SW 1271 (cell line): ENCODE measurements around the gene OR8B4.
"Not testable (repeated sequence)": the region's sequence is repeated elsewhere in the genome, so short reads cannot be mapped to it uniquely, and the experiment has no call there.

Experiments used
- DNase-seq, 2 experiments: peaks; one replicate each; lab custom pipeline; 2025; lab: John Stamatoyannopoulos, UW

OR8B4 gene

DNA sequence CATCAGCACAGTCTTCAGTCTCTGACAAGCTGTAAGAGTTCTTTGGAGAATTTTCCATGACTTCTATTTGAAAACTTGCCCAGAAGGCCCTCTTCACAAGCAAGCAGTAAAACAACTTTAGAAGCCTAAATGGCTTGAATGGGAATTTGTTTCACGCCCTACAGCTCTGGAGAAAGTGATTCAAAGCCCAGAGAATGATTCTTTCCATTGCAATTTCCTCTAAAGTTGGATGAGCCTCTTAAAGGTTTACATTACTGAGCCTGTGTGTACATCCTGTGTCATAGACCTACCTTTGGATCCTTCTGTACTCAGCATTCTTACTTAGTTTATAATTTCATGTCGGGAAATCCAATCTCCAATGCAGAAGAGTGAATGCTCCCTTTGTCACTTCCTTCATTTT, 19.1 kb downstream of the OR8B4 start:
- no peak for DNase-seq

DNA sequence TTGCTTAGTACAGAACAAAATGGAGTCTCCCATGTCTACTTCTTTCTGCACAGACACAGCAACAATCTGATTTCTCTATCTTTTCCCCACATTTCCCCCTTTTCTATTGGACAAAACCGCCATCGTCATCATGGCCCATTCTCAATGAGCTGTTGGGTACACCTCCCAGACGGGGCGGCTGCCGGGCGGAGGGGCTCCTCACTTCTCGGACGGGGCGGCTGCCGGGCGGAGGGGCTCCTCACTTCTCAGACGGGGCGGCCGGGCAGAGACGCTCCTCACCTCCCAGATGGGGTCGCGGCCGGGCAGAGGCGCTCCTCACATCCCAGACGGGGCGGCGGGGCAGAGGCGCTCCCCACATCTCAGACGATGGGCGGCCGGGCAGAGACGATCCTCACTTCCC, 21.5 kb downstream of the OR8B4 start:
- DNase-seq, result not testable (repeated sequence)

DNA sequence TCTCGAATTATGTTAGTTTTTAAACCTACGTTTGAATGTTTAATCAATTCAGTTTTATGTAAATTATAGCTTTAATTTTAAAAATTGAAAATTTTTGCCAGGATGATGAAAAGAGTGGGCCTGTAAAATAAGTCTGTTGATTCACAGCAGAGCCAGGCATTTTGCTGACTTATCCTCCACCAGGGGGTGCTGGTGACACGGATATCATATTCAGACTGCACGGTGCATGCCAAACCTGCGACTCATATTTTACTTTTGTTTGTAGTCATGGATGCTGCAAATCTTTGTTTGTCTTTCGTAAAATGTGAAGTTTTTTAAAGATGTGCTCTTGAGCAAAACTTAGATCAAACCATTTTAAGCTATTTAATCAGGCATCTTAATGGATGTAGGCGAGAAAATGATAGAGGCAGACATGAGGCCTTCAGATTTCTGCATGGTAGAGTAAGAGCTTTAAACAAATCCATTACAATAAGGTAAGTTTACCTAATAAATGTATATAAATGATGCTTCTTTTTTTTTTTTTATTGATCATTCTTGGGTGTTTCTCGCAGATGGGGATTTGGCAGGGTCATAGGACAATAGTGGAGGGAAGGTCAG, 22.2 kb downstream of the OR8B4 start:
- DNase-seq, result peak; percentile 19 to 54

DNA sequence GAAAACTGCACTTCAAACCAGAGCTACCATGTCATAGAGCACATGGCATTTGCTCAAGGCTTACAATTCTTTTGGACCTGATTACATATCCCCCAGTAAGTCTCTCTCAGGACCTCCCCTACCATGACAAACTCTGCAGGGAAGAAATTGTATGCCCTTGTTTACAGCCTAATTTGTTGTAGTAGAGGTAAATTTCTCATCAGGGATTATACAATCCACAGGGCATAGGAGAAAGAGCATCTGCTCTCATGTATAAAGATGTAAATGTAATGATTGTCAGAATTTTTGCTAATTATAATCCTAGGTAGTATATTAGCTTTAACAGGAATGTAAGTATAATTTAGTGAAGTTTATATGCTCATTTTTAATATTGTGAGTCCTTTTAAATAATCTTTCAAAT, 25.7 kb downstream of the OR8B4 start, which contains the start of gene OR8B3:
OR8B3 (minus strand) TSS at position 101 of the 400 bp plus-strand sequence. CDS start 1,673 bp downstream, outside the sequence.
- no peak for DNase-seq

DNA sequence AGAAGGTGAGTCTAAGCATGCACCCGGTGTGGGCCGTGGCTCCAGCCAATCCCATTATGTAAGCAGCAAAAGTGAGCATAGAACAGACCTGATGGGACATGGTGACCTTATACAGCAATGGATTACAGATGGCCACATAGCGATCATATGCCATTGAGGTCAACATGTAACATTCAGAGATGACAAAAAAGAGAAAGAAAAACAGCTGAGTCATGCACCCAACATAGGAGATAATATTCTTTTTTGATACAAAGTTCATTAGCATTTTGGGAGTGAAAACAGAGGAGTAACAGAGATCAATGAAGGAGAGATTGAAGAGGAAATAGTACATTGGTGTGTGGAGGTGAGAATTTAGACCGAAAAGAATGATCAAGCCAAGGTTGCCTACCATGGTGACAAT, 27.8 kb downstream of the OR8B4 start:
- not testable (repeated sequence) for DNase-seq

DNA sequence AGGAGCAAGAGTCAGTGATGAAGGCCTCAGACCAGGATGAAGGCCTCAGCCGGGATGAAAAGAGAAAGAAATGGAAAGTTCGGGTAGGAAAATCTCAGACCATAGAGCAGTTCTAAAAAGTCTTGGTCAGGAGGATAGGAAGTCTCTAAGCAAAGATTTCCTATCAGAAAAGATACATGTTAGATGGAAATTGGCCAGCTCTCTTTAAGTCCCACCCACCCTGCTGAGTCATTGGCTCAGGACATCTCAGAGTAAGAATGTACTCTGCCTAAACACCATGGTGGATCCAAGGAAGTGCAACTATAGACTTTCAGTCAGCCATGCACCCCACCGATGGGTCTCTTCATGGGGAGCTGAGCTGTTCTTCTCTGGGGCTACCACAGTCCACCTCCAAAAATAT, 30.3 kb downstream of the OR8B4 start:
- DNase-seq, result no peak

DNA sequence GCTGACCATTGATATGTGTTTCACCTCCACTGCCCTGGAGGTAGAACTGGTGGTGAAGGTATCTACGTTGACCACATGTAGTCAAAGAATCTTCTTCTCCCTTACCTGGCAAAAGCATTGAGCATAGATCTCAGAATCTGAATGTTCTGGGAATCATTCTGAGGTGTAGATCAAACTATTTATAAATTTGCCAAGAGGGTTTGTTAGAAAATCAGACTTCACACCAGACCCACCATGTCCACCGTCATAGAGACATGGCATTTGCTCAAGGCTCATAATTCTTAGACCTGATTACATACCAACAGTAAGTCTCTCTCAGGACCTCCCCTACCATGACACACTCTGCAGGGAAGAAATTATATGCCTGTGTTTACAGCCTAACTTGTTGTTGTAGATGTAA, 40.3 kb downstream of the OR8B4 start, which contains the start of gene OR8B2:
OR8B2 (minus strand) TSS at position 101 of the 400 bp plus-strand sequence. CDS start 1,156 bp downstream, outside the sequence.
- DNase-seq, result no peak

DNA sequence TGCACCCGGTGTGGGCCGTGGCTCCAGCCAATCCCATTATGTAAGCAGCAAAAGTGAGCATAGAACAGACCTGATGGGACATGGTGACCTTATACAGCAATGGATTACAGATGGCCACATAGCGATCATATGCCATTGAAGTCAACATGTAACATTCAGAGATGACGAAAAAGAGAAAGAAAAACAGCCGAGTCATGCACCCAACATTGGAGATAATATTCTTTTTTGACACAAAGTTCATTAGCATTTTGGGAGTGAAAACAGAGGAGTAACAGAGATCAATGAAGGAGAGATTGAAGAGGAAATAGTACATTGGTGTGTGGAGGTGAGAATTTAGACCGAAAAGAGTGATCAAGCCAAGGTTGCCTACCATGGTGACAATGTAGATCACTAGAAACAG, 41.8 kb downstream of the OR8B4 start:
- DNase-seq, result not testable (repeated sequence)

DNA sequence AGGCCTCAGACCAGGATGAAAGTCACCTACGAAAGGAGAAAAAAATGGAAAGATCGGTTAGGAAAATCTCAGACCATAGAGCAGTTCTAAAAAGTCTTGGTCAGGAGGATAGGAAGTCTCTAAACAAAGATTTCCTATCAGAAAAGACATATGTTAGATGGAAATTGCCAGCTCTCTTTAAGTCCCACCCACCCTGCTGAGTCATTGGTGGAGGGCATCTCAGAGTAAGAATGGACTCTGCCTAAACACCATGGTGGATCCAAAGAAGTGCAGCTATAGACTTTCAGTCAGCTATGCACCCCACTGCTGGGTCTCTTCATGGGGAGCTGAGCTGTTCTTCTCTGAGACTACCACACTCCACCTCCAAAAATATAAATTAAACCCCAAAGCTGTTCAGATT, 44.1 kb downstream of the OR8B4 start:
- no peak for DNase-seq

DNA sequence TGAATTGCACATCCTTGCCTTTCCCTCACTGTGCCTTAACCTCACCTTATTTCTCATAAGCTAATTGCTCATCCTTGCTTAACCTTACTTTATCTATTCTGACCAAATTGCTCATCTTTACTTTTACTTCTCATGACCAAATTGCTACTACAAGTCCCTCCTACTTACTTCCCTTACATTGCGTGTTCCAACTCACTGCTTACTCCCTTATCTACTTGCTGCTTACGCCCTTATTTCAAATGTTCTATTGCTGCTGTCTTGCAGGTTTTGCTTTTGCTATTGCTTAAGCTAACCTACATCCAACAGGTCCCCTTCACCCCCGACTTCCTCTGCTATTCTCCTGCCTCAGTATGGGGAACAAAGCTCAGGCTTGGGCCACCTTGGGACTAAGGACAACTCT, 48.4 kb downstream of the OR8B4 start:
- DNase-seq, result no peak
